ENCODE data around the gene URI1. TPM values are rescaled to one million over a fixed set of nuclear protein-coding genes. Genes with fewer than 3 reads are reported as not detected.

URI1 gene
- total and polyA plus RNA-seq, 7 donors = 20.8 to 69.2 (median 54.6) TPM

- 91 to 96% methylated on average over 3 of the region's 3 CpGs for WGBS, 2 donors
- Histone ChIP-seq H3K36me3 (peaks cover 0 to 6% (median 5%) of the 10 kb centered on the region in 4 donors), H3K4me1 (peaks cover 0 to 13% (median 0%) of the 10 kb centered on the region in 4 donors), H3K4me3 (no peak overlapping the region), H3K9me3 (no peaks in the 10 kb centered on the region), H3K27ac (no peak overlapping the region), H3K27me3 (no peaks in the 10 kb centered on the region)
- no peak for DNase-seq
- intact Hi-C loops (cut with DNase I) = no loop called here
- TF ChIP-seq EP300 (IDR thresholded peaks at IDR 0.05) = no peak
- TF ChIP-seq, protein P1, sequence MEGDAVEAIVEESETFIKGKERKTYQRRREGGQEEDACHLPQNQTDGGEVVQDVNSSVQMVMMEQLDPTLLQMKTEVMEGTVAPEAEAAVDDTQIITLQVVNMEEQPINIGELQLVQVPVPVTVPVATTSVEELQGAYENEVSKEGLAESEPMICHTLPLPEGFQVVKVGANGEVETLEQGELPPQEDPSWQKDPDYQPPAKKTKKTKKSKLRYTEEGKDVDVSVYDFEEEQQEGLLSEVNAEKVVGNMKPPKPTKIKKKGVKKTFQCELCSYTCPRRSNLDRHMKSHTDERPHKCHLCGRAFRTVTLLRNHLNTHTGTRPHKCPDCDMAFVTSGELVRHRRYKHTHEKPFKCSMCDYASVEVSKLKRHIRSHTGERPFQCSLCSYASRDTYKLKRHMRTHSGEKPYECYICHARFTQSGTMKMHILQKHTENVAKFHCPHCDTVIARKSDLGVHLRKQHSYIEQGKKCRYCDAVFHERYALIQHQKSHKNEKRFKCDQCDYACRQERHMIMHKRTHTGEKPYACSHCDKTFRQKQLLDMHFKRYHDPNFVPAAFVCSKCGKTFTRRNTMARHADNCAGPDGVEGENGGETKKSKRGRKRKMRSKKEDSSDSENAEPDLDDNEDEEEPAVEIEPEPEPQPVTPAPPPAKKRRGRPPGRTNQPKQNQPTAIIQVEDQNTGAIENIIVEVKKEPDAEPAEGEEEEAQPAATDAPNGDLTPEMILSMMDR (IDR thresholded peaks at IDR 0.05) = no peak
- TF ChIP-seq POLR2AphosphoS5 (IDR thresholded peaks at IDR 0.05) = no peak
- TF ChIP-seq POLR2A (IDR thresholded peaks at IDR 0.05) = no peak
Measured at GRCh38 chr19:30001301-30001700, 59.3 kb downstream of the URI1 start.

- H3K4me3 ChIP-seq = no peak overlapping the region
- intact Hi-C loops (cut with DNase I) = no loop called here
- no peak overlapping the region for H3K27ac ChIP-seq
- 73 to 82% methylated on average over 4 of the region's 4 CpGs for WGBS, 2 donors
- H3K36me3 ChIP-seq = peaks cover 0 to 6% (median 5%) of the 10 kb centered on the region in 4 donors
- TF ChIP-seq POLR2A (IDR thresholded peaks at IDR 0.05) = no peak
- TF ChIP-seq POLR2AphosphoS5 (IDR thresholded peaks at IDR 0.05) = no peak
- no peak for TF ChIP-seq EP300 (IDR thresholded peaks at IDR 0.05)
- TF ChIP-seq, protein P1 (IDR thresholded peaks at IDR 0.05) = no peak
- DNase-seq = no peak
- no peaks in the 10 kb centered on the region for H3K27me3 ChIP-seq
- H3K4me1 ChIP-seq = peaks cover 0 to 13% (median 0%) of the 10 kb centered on the region in 4 donors
- H3K9me3 ChIP-seq = no peaks in the 10 kb centered on the region
Measured at GRCh38 chr19:30001791-30002190, 59.8 kb downstream of the URI1 start.

DNA sequence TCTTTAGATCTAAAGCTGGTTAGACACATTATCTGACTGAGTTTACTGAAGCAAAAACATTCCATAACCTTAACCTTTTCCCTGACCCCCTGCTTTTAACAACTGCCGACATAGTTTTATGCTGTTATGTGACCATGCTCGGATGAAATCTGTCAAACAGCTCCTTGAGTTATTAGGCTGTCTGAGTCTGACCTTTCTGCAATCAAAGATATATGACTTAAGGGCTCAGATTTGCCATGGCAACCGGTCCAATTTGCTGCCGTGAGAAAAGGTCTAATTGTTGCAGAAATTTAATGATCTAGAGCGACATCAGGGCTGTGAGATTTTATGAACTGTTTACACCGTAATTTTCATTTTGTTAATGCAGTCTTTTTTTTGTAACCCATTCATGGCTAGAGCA, 61.8 kb downstream of the URI1 start:
- no peak for DNase-seq
- Histone ChIP-seq H3K4me3 (no peak overlapping the region), H3K27ac (no peak overlapping the region), H3K36me3 (peaks cover under 1 to 8% (median 6%) of the 10 kb centered on the region in 4 donors), H3K9me3 (no peaks in the 10 kb centered on the region), H3K27me3 (no peaks in the 10 kb centered on the region), H3K4me1 (peaks cover 0 to 13% (median 0%) of the 10 kb centered on the region in 4 donors)
- TF ChIP-seq, protein P1 (IDR thresholded peaks at IDR 0.05) = no peak
- TF ChIP-seq EP300 (IDR thresholded peaks at IDR 0.05) (no peak), POLR2AphosphoS5 (IDR thresholded peaks at IDR 0.05) (no peak), POLR2A (IDR thresholded peaks at IDR 0.05) (no peak)
- intact Hi-C loops (cut with DNase I) = no loop called here
- 13 to 69% methylated on average over 6 of the region's 6 CpGs for WGBS, 2 donors

DNA sequence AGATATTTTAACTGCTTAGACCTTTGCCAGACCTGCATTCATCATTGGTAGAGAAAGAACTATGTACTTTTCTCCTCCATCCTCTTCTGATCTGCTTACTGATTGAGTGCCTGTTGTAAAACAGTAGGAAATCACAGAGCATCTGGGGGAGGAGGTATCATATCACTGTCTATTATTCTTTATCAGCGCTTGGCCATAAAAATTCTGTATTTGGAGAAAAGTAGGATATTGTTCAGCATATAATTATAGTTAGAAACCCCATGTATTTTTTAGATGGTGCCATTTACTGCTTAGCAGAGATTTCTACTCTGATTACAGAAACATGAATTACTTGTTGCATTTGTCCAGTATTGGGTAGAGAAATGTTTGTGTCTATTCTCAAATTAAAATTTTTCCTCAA, 62.4 kb downstream of the URI1 start:
- H3K27me3 ChIP-seq = no peaks in the 10 kb centered on the region
- intact Hi-C loops (cut with DNase I) = no loop called here
- 78 to 85% methylated on average over 1 of the region's 1 CpG for WGBS, 2 donors
- no peaks in the 10 kb centered on the region for H3K9me3 ChIP-seq
- peaks cover 0 to 13% (median 0%) of the 10 kb centered on the region in 4 donors for H3K4me1 ChIP-seq
- H3K27ac ChIP-seq = no peak overlapping the region
- DNase-seq = no peak
- peaks cover 4 to 13% (median 9%) of the 10 kb centered on the region in 4 donors for H3K36me3 ChIP-seq
- H3K4me3 ChIP-seq = no peak overlapping the region
- TF ChIP-seq POLR2AphosphoS5 (IDR thresholded peaks at IDR 0.05) (no peak), POLR2A (IDR thresholded peaks at IDR 0.05) (no peak), EP300 (IDR thresholded peaks at IDR 0.05) (no peak)
- TF ChIP-seq, protein P1 (IDR thresholded peaks at IDR 0.05) = no peak

- intact Hi-C loops (cut with DNase I) = no loop called here
- H3K27ac ChIP-seq = no peak overlapping the region
- H3K36me3 ChIP-seq = peaks cover 4 to 21% (median 10%) of the 10 kb centered on the region in 4 donors
- WGBS, 2 donors = 70 to 90% methylated on average over 4 of the region's 4 CpGs
- TF ChIP-seq POLR2AphosphoS5 (IDR thresholded peaks at IDR 0.05) = no peak
- TF ChIP-seq POLR2A (IDR thresholded peaks at IDR 0.05) = no peak
- TF ChIP-seq, protein P1 (IDR thresholded peaks at IDR 0.05) = no peak
- no peak for TF ChIP-seq EP300 (IDR thresholded peaks at IDR 0.05)
- no peak for DNase-seq
- H3K4me1 ChIP-seq = peaks cover 0 to 13% (median 0%) of the 10 kb centered on the region in 4 donors
- no peaks in the 10 kb centered on the region for H3K27me3 ChIP-seq
- H3K9me3 ChIP-seq = no peaks in the 10 kb centered on the region
- H3K4me3 ChIP-seq = no peak overlapping the region
Measured at GRCh38 chr19:30006207-30006606, 64.2 kb downstream of the URI1 start.

Data from sigmoid colon (tissue), 7 donors.